HG02938 (cell line): ENCODE results near the gene MYOF.
"Not testable (repeated sequence)": the region's sequence is repeated elsewhere in the genome, so short reads cannot be mapped to it uniquely, and the experiment has no call there.

ENCODE experiments used
- ATAC-seq: cut with Tn5 transposase; IDR thresholded peaks from one replicate; pipeline ENCODE4 v1.9.1; 2021; ENCODE audit warnings: mild to moderate bottlenecking, moderate library complexity; ENCODE audit not compliant: unreplicated experiment

Gene MYOF

GRCh38 chr10:93458821-93459257, 23.3 kb downstream of the MYOF start:
- no peak for ATAC-seq

- no peak for ATAC-seq
These were observed 24.6 kb downstream of the MYOF start for GRCh38 chr10:93457511-93457910.

GRCh38 chr10:93456480-93456879, 25.7 kb downstream of the MYOF start:
- no peak for ATAC-seq

- ATAC-seq = no peak
These were observed 27.4 kb downstream of the MYOF start for GRCh38 chr10:93454736-93455135.

GRCh38 chr10:93454146-93454545, 28.0 kb downstream of the MYOF start:
- ATAC-seq = no peak

GRCh38 chr10:93452143-93452542, 30.0 kb downstream of the MYOF start:
- no peak for ATAC-seq

GRCh38 chr10:93451244-93451947, 30.7 kb downstream of the MYOF start:
- ATAC-seq = no peak

- no peak for ATAC-seq
These were observed 34.2 kb downstream of the MYOF start for GRCh38 chr10:93447970-93448369.

GRCh38 chr10:93447019-93447418, 35.1 kb downstream of the MYOF start:
- no peak for ATAC-seq

- no peak for ATAC-seq
These were observed 36.0 kb downstream of the MYOF start for GRCh38 chr10:93445978-93446720.

GRCh38 chr10:93445097-93445960, 36.8 kb downstream of the MYOF start:
- no peak for ATAC-seq

- ATAC-seq = no peak
These were observed 38.7 kb downstream of the MYOF start for GRCh38 chr10:93443481-93443880.

GRCh38 chr10:93442721-93443120, 39.4 kb downstream of the MYOF start:
- ATAC-seq = not testable (repeated sequence)

GRCh38 chr10:93440591-93441091, 41.5 kb downstream of the MYOF start:
- ATAC-seq = no peak

- ATAC-seq = no peak
These were observed 43.4 kb downstream of the MYOF start for GRCh38 chr10:93438613-93439253.

- no peak for ATAC-seq
These were observed 44.1 kb downstream of the MYOF start for GRCh38 chr10:93437946-93438612.

GRCh38 chr10:93437086-93437945, 44.8 kb downstream of the MYOF start:
- no peak for ATAC-seq

- ATAC-seq = no peak
These were observed 45.5 kb downstream of the MYOF start for GRCh38 chr10:93436591-93437085.
